HG02623 (cell line): Measurements from ENCODE around the gene FMN1.

Experiments
- ATAC-seq: cut with Tn5 transposase; IDR thresholded peaks from one replicate; pipeline ENCODE4 v1.9.1; 2021; ENCODE audit warnings: moderate library complexity; ENCODE audit not compliant: unreplicated experiment

The FMN1 gene

DNA sequence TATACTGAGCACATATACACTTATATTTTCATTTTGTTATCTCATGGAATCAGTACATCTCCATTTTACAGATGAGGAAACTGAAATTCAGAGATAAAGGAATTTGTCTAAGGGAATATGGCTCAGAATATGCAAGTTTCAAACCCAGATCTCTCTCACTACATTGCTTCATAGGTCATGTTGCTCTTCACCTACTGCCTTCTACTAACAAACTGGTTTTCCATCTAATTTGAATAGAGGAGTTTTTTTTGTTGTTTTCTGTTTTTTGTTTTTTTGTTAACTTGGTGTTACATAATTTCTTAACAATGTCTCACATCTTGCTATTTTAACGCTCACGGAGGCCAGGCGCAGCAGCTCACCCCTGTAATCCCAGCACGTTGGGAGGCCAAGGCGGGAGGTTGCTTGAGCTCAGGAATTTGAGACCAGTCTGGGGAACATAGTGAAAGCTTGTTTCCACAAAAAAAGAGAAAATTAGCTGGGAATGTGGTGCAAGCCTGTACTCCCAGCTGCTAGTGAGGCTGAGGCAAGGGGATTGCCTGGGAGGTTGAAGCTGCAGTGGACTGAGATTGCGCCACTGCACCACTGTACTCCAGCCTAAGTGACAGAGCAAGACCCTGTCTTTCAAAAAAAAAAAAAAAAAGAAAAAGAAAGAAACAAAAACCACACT lies 37.0 kb downstream of the FMN1 start:
- ATAC-seq, result no peak

- no peak for ATAC-seq
These were observed 38.7 kb downstream of the FMN1 start for GRCh38 chr15:33155691-33156420.

GRCh38 chr15:33154351-33155166 lies 40.0 kb downstream of the FMN1 start:
- no peak for ATAC-seq

GRCh38 chr15:33153548-33153947 lies 41.0 kb downstream of the FMN1 start:
- ATAC-seq, result no peak

GRCh38 chr15:33152502-33153109 lies 41.9 kb downstream of the FMN1 start:
- no peak for ATAC-seq

GRCh38 chr15:33150971-33151370 lies 43.5 kb downstream of the FMN1 start:
- no peak for ATAC-seq

GRCh38 chr15:33150431-33150941 lies 44.0 kb downstream of the FMN1 start:
- ATAC-seq, result no peak

- no peak for ATAC-seq
These were observed 44.6 kb downstream of the FMN1 start for GRCh38 chr15:33149919-33150318.

GRCh38 chr15:33148129-33148751 lies 46.3 kb downstream of the FMN1 start:
- ATAC-seq, result no peak

GRCh38 chr15:33146051-33146450 lies 48.5 kb downstream of the FMN1 start:
- ATAC-seq, result no peak

DNA sequence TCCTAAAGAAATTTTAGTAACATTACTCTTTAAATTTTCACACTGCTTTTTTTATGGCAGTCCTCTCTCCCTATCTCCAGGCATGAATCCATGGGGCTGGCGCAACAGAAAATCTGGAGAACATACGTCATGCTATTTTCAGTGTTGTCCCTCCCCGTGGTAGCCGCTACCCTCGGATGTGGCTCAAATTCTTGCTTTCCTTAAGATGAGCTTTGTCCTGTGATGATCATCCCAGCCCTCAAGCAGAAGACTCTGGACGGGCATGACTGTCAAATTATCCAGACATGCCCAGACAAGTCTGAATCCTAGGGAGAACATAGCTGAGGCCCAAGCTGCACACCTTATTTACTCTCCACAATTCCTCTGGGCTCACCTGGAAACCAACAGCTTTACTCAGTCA lies 49.1 kb downstream of the FMN1 start:
- ATAC-seq, result no peak

DNA sequence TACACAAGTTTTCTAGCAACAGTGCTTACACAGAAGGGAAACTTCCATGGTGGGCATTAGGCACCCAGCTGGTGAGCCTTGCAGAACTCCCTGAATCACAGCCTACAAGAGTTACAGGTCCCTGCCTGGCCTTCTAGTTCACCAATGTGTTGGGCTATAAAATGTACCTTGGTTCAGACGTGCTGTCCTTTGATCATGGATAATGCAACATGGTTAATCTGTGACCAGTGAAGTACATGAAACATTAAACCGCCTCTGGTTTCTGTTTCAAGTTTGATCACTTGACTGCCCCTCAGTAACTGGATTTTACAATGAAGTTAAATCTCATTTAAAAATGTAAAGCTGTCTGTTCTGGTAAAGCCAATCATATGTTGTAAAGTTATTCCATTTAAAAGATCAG lies 51.8 kb downstream of the FMN1 start:
- ATAC-seq, result peak; percentile 66

DNA sequence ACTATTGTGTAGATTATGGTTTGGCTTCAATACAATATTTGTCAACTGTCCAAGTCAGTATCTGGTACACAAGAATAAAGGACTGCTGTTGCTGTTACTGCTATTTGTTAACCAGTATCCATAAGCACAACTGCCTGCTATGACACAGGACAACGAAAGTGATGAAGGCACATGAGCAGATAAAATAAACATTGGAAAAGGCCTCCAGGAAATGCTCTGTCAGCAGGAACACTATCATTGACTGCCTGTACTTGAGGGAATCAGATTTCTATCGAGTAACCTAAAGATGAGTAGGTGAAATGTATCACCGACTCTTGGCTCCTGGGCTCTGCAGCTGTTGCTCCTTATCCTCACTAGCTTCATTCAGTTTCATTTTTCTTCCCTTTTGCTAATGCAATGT lies 56.5 kb downstream of the FMN1 start:
- no peak for ATAC-seq

DNA sequence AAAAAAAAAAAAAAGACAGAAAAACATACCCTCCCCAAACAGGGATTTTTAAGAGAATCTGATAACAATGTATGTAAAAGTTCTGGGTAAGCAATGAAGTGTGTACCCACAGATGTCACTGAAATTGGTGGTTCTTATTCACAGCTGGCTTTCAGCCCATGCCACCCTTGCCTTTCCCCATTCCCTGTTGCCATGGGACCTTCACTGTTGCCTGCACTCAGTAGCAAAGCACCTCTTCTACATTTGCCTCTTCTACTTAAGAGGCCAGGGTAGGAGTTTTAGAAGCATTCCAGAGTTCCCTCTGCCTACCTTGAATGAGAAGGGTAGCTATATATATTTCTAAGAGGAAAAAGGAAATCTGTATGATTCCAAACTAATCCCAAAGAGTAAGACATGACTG lies 57.4 kb downstream of the FMN1 start:
- no peak for ATAC-seq

GRCh38 chr15:33136353-33136752 lies 58.2 kb downstream of the FMN1 start:
- ATAC-seq, result no peak

GRCh38 chr15:33135355-33135781 lies 59.1 kb downstream of the FMN1 start:
- no peak for ATAC-seq

- ATAC-seq, result no peak
These were observed 61.7 kb downstream of the FMN1 start for GRCh38 chr15:33132722-33133345.

DNA sequence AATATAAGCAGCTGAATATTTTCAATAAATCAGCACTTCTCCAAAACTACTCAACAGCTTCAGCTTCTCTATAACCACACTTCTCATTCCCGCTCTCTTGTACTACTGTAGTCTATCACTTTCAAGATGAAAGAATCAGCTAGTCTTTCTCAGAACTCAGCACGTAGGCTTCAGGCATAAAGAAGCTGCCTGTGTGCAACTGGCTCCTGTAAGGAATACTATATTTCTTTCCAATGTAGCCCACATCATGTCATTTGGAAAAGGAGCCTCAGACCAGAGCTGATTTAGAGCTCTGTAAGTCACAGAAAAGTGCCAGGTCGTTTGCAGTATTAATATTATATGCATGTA lies 62.3 kb downstream of the FMN1 start:
- no peak for ATAC-seq

DNA sequence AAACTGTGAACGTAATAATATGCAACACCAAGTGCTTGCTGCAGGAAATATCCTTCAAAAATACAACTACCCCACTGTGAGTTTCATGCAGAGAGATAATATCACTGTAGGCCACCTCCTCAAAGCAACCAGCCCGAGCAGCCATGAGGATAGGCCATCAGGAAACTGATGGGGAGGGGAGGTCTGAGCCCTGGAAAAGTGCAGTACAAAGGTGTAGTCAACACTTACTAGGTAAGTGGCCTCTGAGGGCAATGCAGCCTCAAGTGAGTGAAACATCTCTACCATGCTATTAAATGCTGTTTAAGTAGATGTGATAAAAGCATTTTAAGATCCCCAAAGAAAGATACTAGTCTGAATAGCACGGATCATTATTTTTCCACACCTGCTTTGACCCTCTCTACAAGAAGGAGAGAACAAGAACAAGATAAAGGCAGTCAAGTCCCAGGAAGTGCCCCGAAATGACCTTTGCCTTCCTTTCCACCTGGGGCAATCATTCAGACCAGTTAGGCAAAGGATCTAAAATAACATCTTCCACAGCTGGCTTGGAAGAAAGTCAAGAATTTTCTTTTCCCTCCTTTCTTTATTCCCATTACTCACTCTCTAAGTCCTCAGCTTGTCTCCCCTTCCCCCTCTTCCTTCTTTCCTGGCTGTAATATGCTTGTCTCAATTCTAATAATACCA lies 62.8 kb downstream of the FMN1 start:
- no peak for ATAC-seq
